ENCODE measurements around the gene ZNF526. TPM values are rescaled to one million over a fixed set of nuclear protein-coding genes. Genes with fewer than 3 reads are reported as not detected.

The ZNF526 gene
- total and polyA plus RNA-seq, 4 donors, result 2.6 to 12.3 (median 5.5) TPM

DNA sequence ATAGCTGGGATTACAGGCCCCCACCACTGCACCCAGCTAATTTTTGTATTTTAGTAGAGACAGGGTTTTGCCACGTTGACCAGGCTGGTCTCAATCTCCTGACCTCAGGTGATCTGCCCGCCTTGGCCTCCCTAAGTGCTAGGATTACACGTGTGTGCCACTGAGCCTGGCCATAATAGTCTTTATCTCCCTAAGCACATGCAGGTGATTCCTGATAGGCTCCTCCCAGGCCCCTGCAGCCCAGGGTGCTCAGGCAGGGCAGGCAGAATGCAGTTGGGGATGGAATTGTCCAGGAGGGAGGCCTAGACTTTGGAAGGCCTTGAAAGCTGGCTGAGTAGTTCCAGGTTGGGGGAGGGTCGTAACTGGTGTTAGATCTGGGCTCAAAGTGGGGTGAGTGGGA is 8.5 kb downstream of the ZNF526 start:
- WGBS, 2 donors, result 71 to 74% methylated on average over 4 of the region's 4 CpGs
- peaks cover 4 to 23% of the 10 kb centered on the region in 2 donors for H3K36me3 ChIP-seq (ENCODE audit: control insufficient read depth in 1 of 2, insufficient read depth in 2 of 2, low read length in 1 of 2)
- intact Hi-C loops (cut with DNase I), result no loop called here

DNA sequence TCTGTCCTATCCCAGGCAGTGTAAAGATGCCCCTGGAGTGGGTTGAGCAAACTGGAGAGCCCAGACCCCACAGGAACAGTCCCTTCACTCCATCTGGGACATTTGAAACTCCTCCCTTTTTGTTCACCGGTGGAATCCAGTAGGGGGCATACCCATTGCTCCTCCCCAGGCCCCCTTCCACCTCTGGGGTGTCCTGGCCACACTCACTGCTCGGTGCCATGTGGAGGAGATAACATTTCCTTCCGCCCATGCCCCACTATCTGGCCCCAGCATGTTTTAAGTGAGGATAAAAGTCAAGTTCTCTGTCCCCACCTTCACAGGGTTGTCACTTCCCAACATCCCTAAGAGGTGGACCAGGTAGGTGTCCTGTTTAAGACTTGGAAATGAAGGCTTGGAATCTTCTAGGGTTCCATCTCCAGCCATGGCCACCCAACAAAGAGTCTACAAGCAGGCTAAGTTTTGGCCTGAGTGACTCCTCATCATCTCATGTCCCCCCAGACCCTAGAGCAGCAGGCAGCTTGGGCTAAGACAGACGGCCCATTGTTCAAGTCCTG is 9.3 kb downstream of the ZNF526 start:
- no peak for ATAC-seq (ENCODE audit: low FRiP score)
- peaks cover 4 to 24% of the 10 kb centered on the region in 2 donors for H3K36me3 ChIP-seq (ENCODE audit: control insufficient read depth in 1 of 2, insufficient read depth in 2 of 2, low read length in 1 of 2)

More for the DNA sequence above, 8.5 kb downstream of the ZNF526 start:
- Histone ChIP-seq H3K27ac (ENCODE audit: low read depth in 1 of 2, low read length in 2 of 2) (no peak overlapping the region), H3K9me3 (ENCODE audit: control insufficient read depth, low read length) (no peaks in the 10 kb centered on the region), H3K4me3 (ENCODE audit: low read length in 2 of 2) (no peak overlapping the region), H3K4me1 (ENCODE audit: control insufficient read depth in 1 of 2, insufficient read depth in 2 of 2, low read length in 2 of 2) (no peaks in the 10 kb centered on the region), H3K27me3 (ENCODE audit: control insufficient read depth in 1 of 2, insufficient read depth in 2 of 2, low read length in 1 of 2) (no peaks in the 10 kb centered on the region)
- ATAC-seq (ENCODE audit: low FRiP score) (no peak), DNase-seq (no peak)

DNA sequence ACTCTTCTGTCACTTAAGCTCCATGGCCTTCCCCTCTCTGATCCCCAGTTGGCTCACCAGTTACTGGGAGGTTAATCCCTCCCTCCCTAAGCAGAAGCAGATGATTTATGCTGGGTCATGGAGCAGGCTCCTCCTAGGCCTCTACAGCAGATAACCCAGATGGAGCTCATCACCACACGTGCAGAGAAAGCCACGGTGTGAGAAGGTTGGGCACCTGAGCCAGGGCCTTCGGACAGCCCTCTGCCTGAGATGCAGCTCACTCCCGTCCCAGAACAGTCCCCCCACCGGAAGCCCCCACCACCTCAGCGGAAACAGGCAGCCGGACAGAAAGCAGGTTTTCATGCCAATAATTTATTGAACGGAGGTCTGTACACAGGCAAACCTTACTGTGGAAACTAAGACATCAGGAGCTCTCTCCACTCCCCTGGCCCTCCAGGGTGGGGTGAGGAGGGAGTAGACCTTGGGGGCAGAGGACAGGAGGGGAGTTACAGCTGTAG is 9.8 kb downstream of the ZNF526 start:
- Histone ChIP-seq H3K4me3 (ENCODE audit: low read length in 2 of 2) (no peak overlapping the region), H3K27ac (ENCODE audit: low read depth in 1 of 2, low read length in 2 of 2) (no peak overlapping the region), H3K4me1 (ENCODE audit: control insufficient read depth in 1 of 2, insufficient read depth in 2 of 2, low read length in 2 of 2) (no peaks in the 10 kb centered on the region), H3K9me3 (ENCODE audit: control insufficient read depth, low read length) (no peaks in the 10 kb centered on the region), H3K36me3 (ENCODE audit: control insufficient read depth in 1 of 2, insufficient read depth in 2 of 2, low read length in 1 of 2) (peaks cover 4 to 20% of the 10 kb centered on the region in 2 donors), H3K27me3 (ENCODE audit: control insufficient read depth in 1 of 2, insufficient read depth in 2 of 2, low read length in 1 of 2) (no peaks in the 10 kb centered on the region)
- ATAC-seq (ENCODE audit: low FRiP score), result no peak
- DNase-seq, result no peak
- 48 to 52% methylated on average over 8 of the region's 8 CpGs for WGBS, 2 donors
- intact Hi-C loops (cut with DNase I), result no loop called here

More for the DNA sequence above, 9.3 kb downstream of the ZNF526 start:
- 52 to 67% methylated on average over 4 of the region's 4 CpGs for WGBS, 2 donors
- Histone ChIP-seq H3K27ac (ENCODE audit: low read depth in 1 of 2, low read length in 2 of 2) (no peak overlapping the region), H3K4me3 (ENCODE audit: low read length in 2 of 2) (no peak overlapping the region), H3K9me3 (ENCODE audit: control insufficient read depth, low read length) (no peaks in the 10 kb centered on the region), H3K4me1 (ENCODE audit: control insufficient read depth in 1 of 2, insufficient read depth in 2 of 2, low read length in 2 of 2) (no peaks in the 10 kb centered on the region), H3K27me3 (ENCODE audit: control insufficient read depth in 1 of 2, insufficient read depth in 2 of 2, low read length in 1 of 2) (no peaks in the 10 kb centered on the region)
- no peak for DNase-seq
- intact Hi-C loops (cut with DNase I), result no loop called here

DNA sequence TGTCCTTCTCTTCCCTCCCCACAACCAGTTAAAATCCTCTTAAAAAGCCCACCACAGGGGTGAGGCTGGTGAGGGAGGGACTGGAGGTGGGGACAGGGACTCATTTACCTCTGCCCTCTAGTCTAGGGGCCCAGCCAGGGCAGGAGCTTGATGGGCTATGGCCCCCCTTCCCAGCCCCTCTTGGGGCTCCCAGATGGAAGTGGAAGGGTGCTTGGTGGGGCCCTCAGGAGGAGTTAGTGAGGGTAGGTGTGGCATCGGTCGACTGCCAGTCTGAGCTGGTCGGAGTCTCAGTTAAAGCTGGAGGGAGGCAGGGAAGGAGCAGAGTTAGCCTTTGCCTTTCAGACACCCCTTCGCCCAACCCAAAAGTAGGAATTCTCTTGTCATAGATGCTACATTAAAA is 10.5 kb downstream of the ZNF526 start:
- DNase-seq, result no peak
- H3K27me3 ChIP-seq (ENCODE audit: control insufficient read depth in 1 of 2, insufficient read depth in 2 of 2, low read length in 1 of 2), result no peaks in the 10 kb centered on the region
- no peak for ATAC-seq (ENCODE audit: low FRiP score)
- H3K4me3 ChIP-seq (ENCODE audit: low read length in 2 of 2), result no peak overlapping the region
- no peaks in the 10 kb centered on the region for H3K4me1 ChIP-seq (ENCODE audit: control insufficient read depth in 1 of 2, insufficient read depth in 2 of 2, low read length in 2 of 2)
- intact Hi-C loops (cut with DNase I), result no loop called here
- H3K9me3 ChIP-seq (ENCODE audit: control insufficient read depth, low read length), result no peaks in the 10 kb centered on the region
- peaks cover 4 to 19% of the 10 kb centered on the region in 2 donors for H3K36me3 ChIP-seq (ENCODE audit: control insufficient read depth in 1 of 2, insufficient read depth in 2 of 2, low read length in 1 of 2)
- H3K27ac ChIP-seq (ENCODE audit: low read depth in 1 of 2, low read length in 2 of 2), result no peak overlapping the region
- WGBS, 2 donors, result 76 to 84% methylated on average over 4 of the region's 4 CpGs

DNA sequence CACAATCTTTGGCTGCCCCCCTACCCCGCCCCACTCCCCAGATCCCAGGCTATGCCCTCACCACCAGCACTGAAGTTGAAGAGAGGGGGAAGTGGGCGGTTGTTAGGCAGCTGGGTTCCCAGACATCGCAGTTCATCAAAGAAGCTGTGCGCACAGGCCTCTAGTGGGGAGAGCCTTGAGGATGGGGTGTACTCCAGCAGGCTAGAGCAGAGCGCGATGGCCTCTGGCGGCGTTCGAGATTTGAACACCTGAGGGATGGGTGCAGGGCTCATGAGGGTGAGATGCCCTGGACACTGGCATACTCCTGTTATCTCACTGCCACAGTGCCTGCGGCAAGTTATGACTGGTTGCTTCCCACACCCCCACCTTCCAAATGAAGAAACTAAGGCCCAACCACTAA is 12.3 kb downstream of the ZNF526 start:
- no peaks in the 10 kb centered on the region for H3K4me1 ChIP-seq (ENCODE audit: control insufficient read depth in 1 of 2, insufficient read depth in 2 of 2, low read length in 2 of 2)
- DNase-seq, result no peak
- H3K9me3 ChIP-seq (ENCODE audit: control insufficient read depth, low read length), result no peaks in the 10 kb centered on the region
- H3K36me3 ChIP-seq (ENCODE audit: control insufficient read depth in 1 of 2, insufficient read depth in 2 of 2, low read length in 1 of 2), result peaks cover 4 to 11% of the 10 kb centered on the region in 2 donors
- 90 to 91% methylated on average over 10 of the region's 10 CpGs for WGBS, 2 donors
- no peaks in the 10 kb centered on the region for H3K27me3 ChIP-seq (ENCODE audit: control insufficient read depth in 1 of 2, insufficient read depth in 2 of 2, low read length in 1 of 2)
- intact Hi-C loops (cut with DNase I), result no loop called here
- no peak overlapping the region for H3K27ac ChIP-seq (ENCODE audit: low read depth in 1 of 2, low read length in 2 of 2)
- no peak overlapping the region for H3K4me3 ChIP-seq (ENCODE audit: low read length in 2 of 2)
- no peak for ATAC-seq (ENCODE audit: low FRiP score)

DNA sequence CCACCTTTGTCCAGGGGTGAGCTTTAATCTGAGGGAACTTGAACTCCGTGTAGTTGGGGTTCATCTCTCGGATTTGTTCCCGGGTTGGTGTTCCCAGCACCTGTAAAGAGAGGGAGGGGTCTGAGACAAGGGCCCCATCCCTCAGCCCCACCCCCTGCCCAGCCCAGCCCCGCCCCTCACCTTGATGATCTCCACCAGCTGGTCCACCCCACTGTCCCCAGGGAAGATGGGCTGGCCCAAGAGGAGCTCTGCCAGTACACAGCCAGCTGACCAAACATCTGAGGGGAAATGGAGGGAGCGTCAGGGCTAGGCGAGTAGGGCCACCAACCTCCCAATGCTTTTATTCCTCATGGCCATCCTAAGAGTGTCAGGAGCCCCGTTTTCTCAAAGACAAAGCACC is 13.0 kb downstream of the ZNF526 start:
- no peaks in the 10 kb centered on the region for H3K9me3 ChIP-seq (ENCODE audit: control insufficient read depth, low read length)
- intact Hi-C loops (cut with DNase I), result no loop called here
- H3K4me3 ChIP-seq (ENCODE audit: low read length in 2 of 2), result no peak overlapping the region
- no peaks in the 10 kb centered on the region for H3K4me1 ChIP-seq (ENCODE audit: control insufficient read depth in 1 of 2, insufficient read depth in 2 of 2, low read length in 2 of 2)
- WGBS, 2 donors, result 69% methylated on average over 7 of the region's 7 CpGs
- H3K27me3 ChIP-seq (ENCODE audit: control insufficient read depth in 1 of 2, insufficient read depth in 2 of 2, low read length in 1 of 2), result no peaks in the 10 kb centered on the region
- ATAC-seq (ENCODE audit: low FRiP score), result no peak
- peaks cover 4 to 11% of the 10 kb centered on the region in 2 donors for H3K36me3 ChIP-seq (ENCODE audit: control insufficient read depth in 1 of 2, insufficient read depth in 2 of 2, low read length in 1 of 2)
- H3K27ac ChIP-seq (ENCODE audit: low read depth in 1 of 2, low read length in 2 of 2), result no peak overlapping the region
- no peak for DNase-seq

DNA sequence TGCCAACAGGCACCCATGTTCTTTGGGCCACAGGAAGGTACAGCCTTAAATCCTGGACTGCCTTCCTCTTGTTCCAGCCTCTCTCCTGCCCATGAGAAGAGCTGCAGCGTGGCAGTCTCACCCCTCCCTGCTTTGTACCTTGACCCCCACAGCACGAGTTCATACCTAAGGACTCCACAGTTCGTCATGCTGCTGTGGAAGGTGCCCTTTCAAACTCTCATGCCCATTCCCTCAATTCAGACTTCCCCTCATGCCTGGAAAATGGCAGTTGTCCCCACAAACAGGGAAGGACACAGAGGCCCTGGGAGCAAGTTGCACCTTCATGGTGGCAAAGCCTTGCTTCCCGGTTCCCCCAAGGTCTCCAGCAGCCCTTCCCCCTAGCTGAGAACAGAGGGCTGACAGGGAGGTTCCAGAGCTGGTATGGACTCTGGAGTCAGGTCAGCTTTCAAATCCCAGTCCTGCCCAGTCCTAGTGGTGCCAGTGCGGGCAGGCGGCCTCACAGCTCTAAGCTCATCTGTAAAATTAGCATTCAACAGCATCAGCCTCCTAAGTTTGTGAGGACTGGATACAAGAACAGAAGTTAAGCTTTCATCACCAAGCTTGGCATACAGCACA is 13.7 kb downstream of the ZNF526 start:
- Histone ChIP-seq H3K27me3 (ENCODE audit: control insufficient read depth in 1 of 2, insufficient read depth in 2 of 2, low read length in 1 of 2) (no peaks in the 10 kb centered on the region), H3K9me3 (ENCODE audit: control insufficient read depth, low read length) (no peaks in the 10 kb centered on the region), H3K4me3 (ENCODE audit: low read length in 2 of 2) (no peak overlapping the region), H3K36me3 (ENCODE audit: control insufficient read depth in 1 of 2, insufficient read depth in 2 of 2, low read length in 1 of 2) (peaks cover 4 to 11% of the 10 kb centered on the region in 2 donors), H3K27ac (ENCODE audit: low read depth in 1 of 2, low read length in 2 of 2) (no peak overlapping the region), H3K4me1 (ENCODE audit: control insufficient read depth in 1 of 2, insufficient read depth in 2 of 2, low read length in 2 of 2) (no peaks in the 10 kb centered on the region)
- intact Hi-C loops (cut with DNase I), result no loop called here
- 81 to 83% methylated on average over 6 of the region's 6 CpGs for WGBS, 2 donors
- no peak for DNase-seq
- no peak for ATAC-seq (ENCODE audit: low FRiP score)

DNA sequence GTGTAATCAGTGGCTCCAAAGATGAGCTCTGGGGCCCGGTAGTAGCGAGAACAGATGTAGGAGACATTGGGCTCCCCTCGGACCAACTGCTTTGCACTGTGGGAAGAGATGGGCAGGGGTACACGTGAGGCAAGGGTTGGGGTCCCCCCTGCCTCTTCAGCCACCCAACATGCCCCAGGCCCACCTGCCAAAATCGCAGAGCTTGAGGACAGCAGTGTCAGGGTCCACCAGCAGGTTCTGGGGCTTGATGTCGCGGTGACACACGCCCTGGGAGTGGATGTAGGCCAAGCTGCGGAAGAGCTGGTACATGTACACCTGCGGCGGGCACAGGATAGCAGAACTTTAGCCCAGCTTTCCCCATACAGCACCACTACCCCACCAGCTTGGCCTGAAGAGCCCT is 14.3 kb downstream of the ZNF526 start:
- Histone ChIP-seq H3K36me3 (ENCODE audit: control insufficient read depth in 1 of 2, insufficient read depth in 2 of 2, low read length in 1 of 2) (peaks cover 4 to 11% of the 10 kb centered on the region in 2 donors), H3K4me1 (ENCODE audit: control insufficient read depth in 1 of 2, insufficient read depth in 2 of 2, low read length in 2 of 2) (no peaks in the 10 kb centered on the region), H3K27ac (ENCODE audit: low read depth in 1 of 2, low read length in 2 of 2) (no peak overlapping the region), H3K9me3 (ENCODE audit: control insufficient read depth, low read length) (no peaks in the 10 kb centered on the region), H3K4me3 (ENCODE audit: low read length in 2 of 2) (no peak overlapping the region), H3K27me3 (ENCODE audit: control insufficient read depth in 1 of 2, insufficient read depth in 2 of 2, low read length in 1 of 2) (no peaks in the 10 kb centered on the region)
- ATAC-seq (ENCODE audit: low FRiP score), result no peak
- 93% methylated on average over 11 of the region's 11 CpGs for WGBS, 2 donors
- DNase-seq, result no peak
- intact Hi-C loops (cut with DNase I), result no loop called here

DNA sequence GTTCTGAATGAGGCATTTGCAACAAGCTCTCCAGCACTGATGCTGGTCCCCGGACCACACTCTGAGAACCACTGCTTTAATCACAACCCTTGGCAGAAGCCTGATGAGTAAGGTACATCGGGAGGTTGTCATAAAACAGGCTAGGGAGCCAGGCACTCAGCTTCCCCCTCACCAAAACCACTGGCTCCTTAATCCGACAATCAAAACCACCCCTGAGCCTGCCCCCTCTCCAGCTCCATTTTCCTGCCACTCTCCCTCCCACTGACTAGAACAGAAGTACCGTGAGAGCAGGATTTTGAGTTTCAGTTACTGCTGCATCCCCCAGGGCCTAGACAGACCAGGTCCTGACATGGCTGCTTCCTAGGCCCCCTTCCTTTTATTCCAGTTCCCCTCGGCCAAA is 15.1 kb downstream of the ZNF526 start:
- Histone ChIP-seq H3K9me3 (ENCODE audit: control insufficient read depth, low read length) (no peaks in the 10 kb centered on the region), H3K36me3 (ENCODE audit: control insufficient read depth in 1 of 2, insufficient read depth in 2 of 2, low read length in 1 of 2) (peaks cover 4 to 11% of the 10 kb centered on the region in 2 donors), H3K4me3 (ENCODE audit: low read length in 2 of 2) (no peak overlapping the region), H3K27me3 (ENCODE audit: control insufficient read depth in 1 of 2, insufficient read depth in 2 of 2, low read length in 1 of 2) (no peaks in the 10 kb centered on the region), H3K4me1 (ENCODE audit: control insufficient read depth in 1 of 2, insufficient read depth in 2 of 2, low read length in 2 of 2) (no peaks in the 10 kb centered on the region), H3K27ac (ENCODE audit: low read depth in 1 of 2, low read length in 2 of 2) (no peak overlapping the region)
- DNase-seq (no peak), ATAC-seq (ENCODE audit: low FRiP score) (no peak)
- intact Hi-C loops (cut with DNase I), result no loop called here
- WGBS, 2 donors, result 85 to 90% methylated on average over 5 of the region's 5 CpGs

Data from aorta (tissue), 5 donors.